ENCODE data around the gene UCK1. TPM values are rescaled to one million over a fixed set of nuclear protein-coding genes. Genes with fewer than 3 reads are reported as not detected.

The UCK1 gene
- total and polyA plus RNA-seq, 2 experiments from 2014 or later = 22.6 to 31.3 TPM

DNA sequence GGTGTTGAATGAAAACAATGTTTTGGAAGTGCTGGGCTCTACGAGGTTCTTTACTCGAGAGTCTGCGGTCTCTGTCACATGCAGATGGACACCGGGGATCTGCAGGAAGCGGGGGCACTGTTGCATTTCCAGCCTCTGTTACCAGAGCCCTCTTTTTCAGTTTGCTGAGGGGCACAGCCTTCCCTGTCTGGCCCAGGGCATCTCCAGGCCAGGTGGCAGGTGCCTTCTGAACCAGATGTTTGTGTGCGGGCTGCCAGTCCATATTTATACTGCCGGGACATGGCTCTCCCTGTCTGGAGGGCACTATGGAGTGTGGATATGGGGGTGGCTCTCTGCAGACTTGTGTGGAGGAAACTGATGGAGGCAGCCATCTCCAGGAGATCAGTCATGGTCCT lies 47.0 kb downstream of the UCK1 start:
- no peaks in the 10 kb centered on the region for H3K27me3 ChIP-seq (replicated peaks; ENCODE audit: insufficient read depth)
- DNase-seq = no peak
- H3K9ac ChIP-seq = no peak overlapping the region
- 98 to 99% methylated on average over 7 of the region's 7 CpGs for WGBS, 2 experiments (ENCODE audit: low coverage in 1 of 2, low lambda C conversion rate in 2 of 2, missing lambda C conversion rate in 2 of 2)
- H3K79me2 ChIP-seq (ENCODE audit: insufficient read depth) = peaks cover 38% of the 10 kb centered on the region
- H2AFZ ChIP-seq = no peak overlapping the region
- in situ Hi-C loops (cut with MboI) = no loop called here
- no peaks in the 10 kb centered on the region for H4K20me1 ChIP-seq (ENCODE audit: insufficient read depth)
- H3F3A ChIP-seq (ENCODE audit: insufficient read depth) = no peaks in the 10 kb centered on the region
- H3K4me3 ChIP-seq = no peak overlapping the region
- TF ChIP-seq EZH2phosphoT487 (IDR thresholded peaks at IDR 0.05; ENCODE audit: insufficient read depth, low read depth) (no peak), EZH2 (IDR thresholded peaks at IDR 0.05; ENCODE audit: insufficient read depth, poor library complexity, severe bottlenecking) (no peak)
- no peaks in the 10 kb centered on the region for H3K9me3 ChIP-seq (ENCODE audit: low read depth)
- no peak overlapping the region for H3K27ac ChIP-seq
- H3K4me1 ChIP-seq (ENCODE audit: insufficient read depth) = no peaks in the 10 kb centered on the region
- no peak overlapping the region for H3K4me2 ChIP-seq (ENCODE audit: unreplicated experiment)
- H3K9me2 ChIP-seq (ENCODE audit: insufficient read depth) = no peaks in the 10 kb centered on the region
- H3K36me3 ChIP-seq (ENCODE audit: low read depth) = peaks cover 27% of the 10 kb centered on the region

GRCh38 chr9:131483319-131484050 lies 47.6 kb downstream of the UCK1 start:
- Histone ChIP-seq H3K4me1 (ENCODE audit: insufficient read depth) (no peaks in the 10 kb centered on the region), H3K9me2 (ENCODE audit: insufficient read depth) (no peaks in the 10 kb centered on the region), H3K4me3 (no peak overlapping the region), H3K27me3 (replicated peaks; ENCODE audit: insufficient read depth) (no peaks in the 10 kb centered on the region), H2AFZ (no peak overlapping the region), H3K36me3 (ENCODE audit: low read depth) (peaks cover 32% of the 10 kb centered on the region), H3F3A (ENCODE audit: insufficient read depth) (no peaks in the 10 kb centered on the region), H3K9ac (no peak overlapping the region), H3K4me2 (ENCODE audit: unreplicated experiment) (no peak overlapping the region), H3K9me3 (ENCODE audit: low read depth) (no peaks in the 10 kb centered on the region), H3K27ac (no peak overlapping the region), H3K79me2 (ENCODE audit: insufficient read depth) (peaks cover 42% of the 10 kb centered on the region), H4K20me1 (ENCODE audit: insufficient read depth) (no peaks in the 10 kb centered on the region)
- no peak for DNase-seq
- TF ChIP-seq EZH2phosphoT487 (IDR thresholded peaks at IDR 0.05; ENCODE audit: insufficient read depth, low read depth) (no peak), EZH2 (IDR thresholded peaks at IDR 0.05; ENCODE audit: insufficient read depth, poor library complexity, severe bottlenecking) (no peak)
- 80 to 84% methylated on average over 9 of the region's 9 CpGs for WGBS, 2 experiments (ENCODE audit: low coverage in 1 of 2, low lambda C conversion rate in 2 of 2, missing lambda C conversion rate in 2 of 2)
- in situ Hi-C loops (cut with MboI) = no loop called here

DNA sequence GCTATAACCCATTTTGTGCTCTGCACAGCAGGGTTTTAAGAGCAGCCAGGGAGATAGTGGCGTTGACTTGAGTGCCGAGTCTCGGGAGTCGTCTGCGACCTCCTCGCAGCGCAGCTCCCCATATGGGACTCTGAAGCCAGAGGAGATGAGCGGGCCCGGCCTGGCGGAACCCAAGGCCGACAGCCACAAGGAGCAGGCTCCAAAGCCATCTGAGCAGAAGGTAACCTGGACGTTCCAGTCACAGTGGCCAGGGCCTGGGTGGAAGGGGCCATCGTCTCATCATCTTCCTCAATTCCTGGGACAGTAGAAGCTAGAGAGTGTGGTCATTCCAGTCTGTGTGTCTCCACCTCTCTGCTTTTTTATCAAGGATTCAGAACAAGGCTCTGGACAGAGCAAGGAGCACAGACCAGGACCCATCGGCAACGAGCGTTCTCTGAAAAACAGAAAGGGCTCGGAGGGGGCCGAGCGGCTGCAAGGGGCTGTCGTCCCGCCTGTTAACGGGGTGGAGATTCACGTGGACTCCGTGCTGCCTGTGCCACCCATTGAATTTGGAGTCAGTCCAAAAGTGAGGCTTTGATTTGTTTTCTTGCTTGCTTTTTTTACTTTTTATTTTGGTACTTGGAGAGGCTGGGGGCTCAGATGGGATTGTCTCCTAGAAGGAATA lies 48.6 kb downstream of the UCK1 start:
- Histone ChIP-seq H3K9me3 (ENCODE audit: low read depth) (no peaks in the 10 kb centered on the region), H2AFZ (no peak overlapping the region), H3K27ac (no peak overlapping the region), H3K9me2 (ENCODE audit: insufficient read depth) (no peaks in the 10 kb centered on the region), H3K4me2 (ENCODE audit: unreplicated experiment) (no peak overlapping the region), H3K9ac (no peak overlapping the region), H3F3A (ENCODE audit: insufficient read depth) (no peaks in the 10 kb centered on the region), H3K4me3 (no peak overlapping the region), H3K79me2 (ENCODE audit: insufficient read depth) (peaks cover 50% of the 10 kb centered on the region), H4K20me1 (ENCODE audit: insufficient read depth) (no peaks in the 10 kb centered on the region), H3K36me3 (ENCODE audit: low read depth) (peaks cover 39% of the 10 kb centered on the region), H3K4me1 (ENCODE audit: insufficient read depth) (no peaks in the 10 kb centered on the region), H3K27me3 (replicated peaks; ENCODE audit: insufficient read depth) (no peaks in the 10 kb centered on the region)
- 80 to 81% methylated on average over 24 of the region's 24 CpGs for WGBS, 2 experiments (ENCODE audit: low coverage in 1 of 2, low lambda C conversion rate in 2 of 2, missing lambda C conversion rate in 2 of 2)
- DNase-seq = no peak
- no peak for TF ChIP-seq EZH2phosphoT487 (IDR thresholded peaks at IDR 0.05; ENCODE audit: insufficient read depth, low read depth)
- TF ChIP-seq EZH2 (IDR thresholded peaks at IDR 0.05; ENCODE audit: insufficient read depth, poor library complexity, severe bottlenecking) = no peak
- in situ Hi-C loops (cut with MboI) = no loop called here

DNA sequence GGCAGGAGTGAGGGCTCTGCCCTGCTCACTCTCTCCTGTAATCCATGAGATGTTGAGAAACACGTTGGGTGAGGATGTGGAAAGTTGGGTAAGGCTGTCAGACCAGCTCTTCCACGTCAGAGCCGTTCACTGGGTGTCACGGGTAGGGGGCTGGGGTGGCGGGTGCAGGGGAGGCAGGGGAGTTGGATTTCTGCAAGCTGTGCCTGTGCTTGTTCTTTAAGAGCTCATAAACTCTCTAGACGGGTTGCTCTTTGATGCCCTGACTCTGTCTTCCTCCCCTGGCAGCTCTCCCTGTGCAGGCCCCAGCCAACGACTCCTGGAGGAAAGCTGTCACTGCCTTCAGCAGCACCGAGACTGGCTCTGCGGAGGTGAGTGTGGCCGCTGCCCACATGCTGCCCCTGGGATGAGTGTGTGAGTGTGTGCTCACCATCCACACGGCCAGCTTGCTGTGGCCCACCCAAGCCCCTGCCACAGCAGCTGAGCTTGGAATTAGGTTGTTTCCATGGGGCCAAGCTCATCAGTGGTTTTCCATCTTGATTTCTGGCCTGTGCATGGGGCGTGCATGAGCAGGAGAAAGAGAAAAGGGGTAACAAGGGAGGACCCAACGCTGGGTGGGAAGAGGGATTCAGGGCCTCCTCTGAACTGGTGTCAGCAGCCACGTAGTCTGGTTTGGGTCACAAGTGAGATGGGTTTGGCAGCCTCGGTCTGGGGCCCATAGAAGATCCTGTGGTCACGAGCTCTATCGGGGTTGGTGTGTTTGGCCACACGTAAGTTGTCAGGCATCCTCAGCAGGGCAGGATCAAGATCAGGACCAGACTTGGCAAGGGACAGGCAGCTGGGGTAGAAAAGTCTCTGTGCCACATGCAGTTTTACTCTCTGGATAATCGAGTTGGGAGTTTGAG lies 49.4 kb downstream of the UCK1 start:
- Histone ChIP-seq H3K4me2 (ENCODE audit: unreplicated experiment) (no peak overlapping the region), H3K27me3 (replicated peaks; ENCODE audit: insufficient read depth) (no peaks in the 10 kb centered on the region), H4K20me1 (ENCODE audit: insufficient read depth) (no peaks in the 10 kb centered on the region), H3K9ac (no peak overlapping the region), H3K79me2 (ENCODE audit: insufficient read depth) (peaks cover 57% of the 10 kb centered on the region), H3K9me2 (ENCODE audit: insufficient read depth) (no peaks in the 10 kb centered on the region), H3K36me3 (ENCODE audit: low read depth) (peaks cover 45% of the 10 kb centered on the region), H3F3A (ENCODE audit: insufficient read depth) (no peaks in the 10 kb centered on the region), H3K4me3 (no peak overlapping the region), H3K27ac (no peak overlapping the region), H2AFZ (no peak overlapping the region), H3K4me1 (ENCODE audit: insufficient read depth) (no peaks in the 10 kb centered on the region), H3K9me3 (ENCODE audit: low read depth) (no peaks in the 10 kb centered on the region)
- no peak for TF ChIP-seq EZH2 (IDR thresholded peaks at IDR 0.05; ENCODE audit: insufficient read depth, poor library complexity, severe bottlenecking)
- no peak for TF ChIP-seq EZH2phosphoT487 (IDR thresholded peaks at IDR 0.05; ENCODE audit: insufficient read depth, low read depth)
- in situ Hi-C loops (cut with MboI) = no loop called here
- DNase-seq = no peak
- 76 to 79% methylated on average over 16 to 19 of the region's 19 CpGs for WGBS, 2 experiments (ENCODE audit: low coverage in 1 of 2, low lambda C conversion rate in 2 of 2, missing lambda C conversion rate in 2 of 2)
